ENCODE results near the gene PEAK1.

PEAK1 gene

GRCh38 chr15:77094397-77095030, 325.4 kb downstream of the PEAK1 start:
- TF ChIP-seq POLR2AphosphoS5 (IDR thresholded peaks at IDR 0.05; ENCODE audit: low read depth) (no peak), REST (IDR thresholded peaks at IDR 0.05; ENCODE audit: insufficient replicate concordance, low read depth) (no peak), CTCF (IDR thresholded peaks at IDR 0.05; ENCODE audit: insufficient read depth, low read length) (no peak), SPI1 (IDR thresholded peaks at IDR 0.05; ENCODE audit: borderline replicate concordance, low read depth) (no peak), GABPA (IDR thresholded peaks at IDR 0.05; ENCODE audit: low read depth) (no peak)
- no peaks in the 10 kb centered on the region for H3K27me3 ChIP-seq (ENCODE audit: insufficient read depth, poor library complexity, severe bottlenecking)
- no peak overlapping the region for H3K4me3 ChIP-seq (replicated peaks; ENCODE audit: insufficient read depth, low read length)
- no peak for DNase-seq (ENCODE audit: low read depth in 1 of 2, low spot score in 1 of 2)
- no peak overlapping the region for H3K27ac ChIP-seq (replicated peaks)

- no peak for TF ChIP-seq CTCF (IDR thresholded peaks at IDR 0.05; ENCODE audit: insufficient read depth, low read length)
- no peak for TF ChIP-seq REST (IDR thresholded peaks at IDR 0.05; ENCODE audit: insufficient replicate concordance, low read depth)
- no peak for TF ChIP-seq GABPA (IDR thresholded peaks at IDR 0.05; ENCODE audit: low read depth)
- no peak for TF ChIP-seq POLR2AphosphoS5 (IDR thresholded peaks at IDR 0.05; ENCODE audit: low read depth)
- TF ChIP-seq SPI1 (IDR thresholded peaks at IDR 0.05; ENCODE audit: borderline replicate concordance, low read depth): no peak
- DNase-seq (ENCODE audit: low read depth in 1 of 2, low spot score in 1 of 2): no peak
These were observed 326.5 kb downstream of the PEAK1 start for GRCh38 chr15:77093436-77093835.

GRCh38 chr15:77091097-77091496, 328.8 kb downstream of the PEAK1 start:
- H3K4me3 ChIP-seq (replicated peaks; ENCODE audit: insufficient read depth, low read length): no peak overlapping the region
- no peak overlapping the region for H3K27ac ChIP-seq (replicated peaks)
- no peaks in the 10 kb centered on the region for H3K27me3 ChIP-seq (ENCODE audit: insufficient read depth, poor library complexity, severe bottlenecking)
- no peak for DNase-seq (ENCODE audit: low read depth in 1 of 2, low spot score in 1 of 2)
- TF ChIP-seq CTCF (IDR thresholded peaks at IDR 0.05; ENCODE audit: insufficient read depth, low read length) (no peak), POLR2AphosphoS5 (IDR thresholded peaks at IDR 0.05; ENCODE audit: low read depth) (no peak), REST (IDR thresholded peaks at IDR 0.05; ENCODE audit: insufficient replicate concordance, low read depth) (no peak), SPI1 (IDR thresholded peaks at IDR 0.05; ENCODE audit: borderline replicate concordance, low read depth) (no peak), GABPA (IDR thresholded peaks at IDR 0.05; ENCODE audit: low read depth) (no peak)

More at GRCh38 chr15:77093436-77093835, 326.5 kb downstream of the PEAK1 start:
- Histone ChIP-seq H3K27ac (replicated peaks) (no peak overlapping the region), H3K4me3 (replicated peaks; ENCODE audit: insufficient read depth, low read length) (no peak overlapping the region), H3K27me3 (ENCODE audit: insufficient read depth, poor library complexity, severe bottlenecking) (no peaks in the 10 kb centered on the region)
